ENCODE measurements around the gene DERA. TPM values are rescaled to one million over a fixed set of nuclear protein-coding genes. Genes with fewer than 3 reads are reported as not detected.
A peak's percentile ranks its signal among the peaks of the same experiment; 100 is the strongest.
"Not testable (repeated sequence)": the region's sequence is repeated elsewhere in the genome, so short reads cannot be mapped to it uniquely, and the experiment has no call there.

The DERA gene
- total and polyA plus RNA-seq, 2 donors from 2014 or later = 40.2 to 59.5 TPM

DNA sequence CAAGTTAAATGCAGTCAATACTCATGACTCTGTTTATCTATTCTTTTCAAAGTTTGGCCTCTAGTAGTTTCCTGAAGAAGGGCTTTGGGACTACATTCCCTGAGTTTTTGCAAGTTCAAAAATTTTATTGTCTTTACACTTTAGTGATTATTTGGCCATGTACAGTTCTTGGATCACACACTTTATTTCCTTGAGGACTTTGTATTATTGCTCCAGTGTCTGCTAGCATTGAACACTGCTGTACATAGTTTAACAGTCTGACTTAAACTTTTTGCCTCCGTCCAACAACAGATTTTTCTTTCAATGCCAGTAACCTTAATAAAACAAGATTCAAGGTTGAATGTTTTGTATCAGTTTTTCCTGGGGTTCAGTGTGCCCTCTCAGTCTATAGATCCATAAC is 132.3 kb downstream of the DERA start:
- Histone ChIP-seq H3K27me3 (ENCODE audit: control insufficient read depth, insufficient read depth, low read length) (no peaks in the 10 kb centered on the region), H3K4me3 (ENCODE audit: low read length in 3 of 3) (no peak overlapping the region), H3K9me3 (ENCODE audit: control insufficient read depth in 2 of 3, insufficient read depth in 1 of 3, low read length in 3 of 3) (peaks cover 0 to 10% (median 0%) of the 10 kb centered on the region in 3 donors), H3K9ac (ENCODE audit: low read length in 3 of 3) (no peak overlapping the region), H3K36me3 (ENCODE audit: control insufficient read depth in 2 of 3, insufficient read depth in 3 of 3, low read length in 3 of 3) (no peaks in the 10 kb centered on the region), H3K4me1 (ENCODE audit: control insufficient read depth in 2 of 3, insufficient read depth in 2 of 3, low read depth in 1 of 3, low read length in 3 of 3) (no peaks in the 10 kb centered on the region), H3K27ac (ENCODE audit: low read depth in 2 of 2, low read length in 2 of 2) (no peak overlapping the region)
- TF ChIP-seq, protein P1, sequence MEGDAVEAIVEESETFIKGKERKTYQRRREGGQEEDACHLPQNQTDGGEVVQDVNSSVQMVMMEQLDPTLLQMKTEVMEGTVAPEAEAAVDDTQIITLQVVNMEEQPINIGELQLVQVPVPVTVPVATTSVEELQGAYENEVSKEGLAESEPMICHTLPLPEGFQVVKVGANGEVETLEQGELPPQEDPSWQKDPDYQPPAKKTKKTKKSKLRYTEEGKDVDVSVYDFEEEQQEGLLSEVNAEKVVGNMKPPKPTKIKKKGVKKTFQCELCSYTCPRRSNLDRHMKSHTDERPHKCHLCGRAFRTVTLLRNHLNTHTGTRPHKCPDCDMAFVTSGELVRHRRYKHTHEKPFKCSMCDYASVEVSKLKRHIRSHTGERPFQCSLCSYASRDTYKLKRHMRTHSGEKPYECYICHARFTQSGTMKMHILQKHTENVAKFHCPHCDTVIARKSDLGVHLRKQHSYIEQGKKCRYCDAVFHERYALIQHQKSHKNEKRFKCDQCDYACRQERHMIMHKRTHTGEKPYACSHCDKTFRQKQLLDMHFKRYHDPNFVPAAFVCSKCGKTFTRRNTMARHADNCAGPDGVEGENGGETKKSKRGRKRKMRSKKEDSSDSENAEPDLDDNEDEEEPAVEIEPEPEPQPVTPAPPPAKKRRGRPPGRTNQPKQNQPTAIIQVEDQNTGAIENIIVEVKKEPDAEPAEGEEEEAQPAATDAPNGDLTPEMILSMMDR (IDR thresholded peaks at IDR 0.05; ENCODE audit: borderline replicate concordance, extremely low read depth, insufficient read depth) = no peak
- intact Hi-C loops (cut with DNase I) = no loop called here
- DNase-seq (no peak), FAIRE-seq (no peak)

- H3K4me1 ChIP-seq (ENCODE audit: control insufficient read depth in 2 of 3, insufficient read depth in 2 of 3, low read depth in 1 of 3, low read length in 3 of 3) = no peaks in the 10 kb centered on the region
- DNase-seq (no peak), FAIRE-seq (no peak)
- TF ChIP-seq, protein P1 (IDR thresholded peaks at IDR 0.05; ENCODE audit: borderline replicate concordance, extremely low read depth, insufficient read depth) = no peak
- no peak overlapping the region for H3K4me3 ChIP-seq (ENCODE audit: low read length in 3 of 3)
- no peaks in the 10 kb centered on the region for H3K36me3 ChIP-seq (ENCODE audit: control insufficient read depth in 2 of 3, insufficient read depth in 3 of 3, low read length in 3 of 3)
- peaks cover 0 to 15% (median 0%) of the 10 kb centered on the region in 3 donors for H3K9me3 ChIP-seq (ENCODE audit: control insufficient read depth in 2 of 3, insufficient read depth in 1 of 3, low read length in 3 of 3)
- H3K27me3 ChIP-seq (ENCODE audit: control insufficient read depth, insufficient read depth, low read length) = no peaks in the 10 kb centered on the region
- no peak overlapping the region for H3K27ac ChIP-seq (ENCODE audit: low read depth in 2 of 2, low read length in 2 of 2)
- intact Hi-C loops (cut with DNase I) = no loop called here
- H3K9ac ChIP-seq (ENCODE audit: low read length in 3 of 3) = no peak overlapping the region
These were observed 135.1 kb downstream of the DERA start for GRCh38 chr12:16046266-16046665.

GRCh38 chr12:16048511-16048910 is 137.4 kb downstream of the DERA start:
- H3K27me3 ChIP-seq (ENCODE audit: control insufficient read depth, insufficient read depth, low read length) = no peaks in the 10 kb centered on the region
- FAIRE-seq (no peak), DNase-seq (no peak)
- no peak overlapping the region for H3K9ac ChIP-seq (ENCODE audit: low read length in 3 of 3)
- no peaks in the 10 kb centered on the region for H3K36me3 ChIP-seq (ENCODE audit: control insufficient read depth in 2 of 3, insufficient read depth in 3 of 3, low read length in 3 of 3)
- H3K27ac ChIP-seq (ENCODE audit: low read depth in 2 of 2, low read length in 2 of 2) = no peak overlapping the region
- H3K9me3 ChIP-seq (ENCODE audit: control insufficient read depth in 2 of 3, insufficient read depth in 1 of 3, low read length in 3 of 3) = peaks cover 0 to 6% (median 0%) of the 10 kb centered on the region in 3 donors
- intact Hi-C loops (cut with DNase I) = no loop called here
- no peak overlapping the region for H3K4me3 ChIP-seq (ENCODE audit: low read length in 3 of 3)
- H3K4me1 ChIP-seq (ENCODE audit: control insufficient read depth in 2 of 3, insufficient read depth in 2 of 3, low read depth in 1 of 3, low read length in 3 of 3) = no peaks in the 10 kb centered on the region
- TF ChIP-seq, protein P1 (IDR thresholded peaks at IDR 0.05; ENCODE audit: borderline replicate concordance, extremely low read depth, insufficient read depth) = no peak

DNA sequence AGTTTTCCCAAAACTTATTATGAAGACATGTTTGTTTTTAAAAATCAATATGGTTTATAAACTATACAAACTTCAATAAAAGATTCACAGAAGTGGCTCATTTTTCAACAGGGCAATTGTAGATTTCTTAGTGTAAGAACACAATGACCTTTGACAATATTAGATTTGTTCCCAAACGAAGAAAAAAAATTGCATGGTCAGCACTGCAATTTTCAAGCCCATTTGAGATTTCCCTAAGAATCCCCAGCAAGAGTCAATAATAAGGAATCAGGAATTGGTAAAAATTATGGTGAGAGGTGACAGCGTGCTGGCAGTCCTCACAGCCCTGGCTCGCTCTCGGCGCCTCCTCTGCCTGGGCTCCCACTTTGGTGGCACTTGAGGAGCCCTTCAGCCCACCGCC is 145.8 kb downstream of the DERA start:
- Histone ChIP-seq H3K4me1 (ENCODE audit: control insufficient read depth in 2 of 3, insufficient read depth in 2 of 3, low read depth in 1 of 3, low read length in 3 of 3) (no peaks in the 10 kb centered on the region), H3K4me3 (ENCODE audit: low read length in 3 of 3) (no peak overlapping the region), H3K36me3 (ENCODE audit: control insufficient read depth in 2 of 3, insufficient read depth in 3 of 3, low read length in 3 of 3) (no peaks in the 10 kb centered on the region), H3K27ac (ENCODE audit: low read depth in 2 of 2, low read length in 2 of 2) (no peak overlapping the region), H3K9ac (ENCODE audit: low read length in 3 of 3) (no peak overlapping the region), H3K27me3 (ENCODE audit: control insufficient read depth, insufficient read depth, low read length) (no peaks in the 10 kb centered on the region), H3K9me3 (ENCODE audit: control insufficient read depth in 2 of 3, insufficient read depth in 1 of 3, low read length in 3 of 3) (no peaks in the 10 kb centered on the region)
- DNase-seq (no peak), FAIRE-seq (no peak)
- TF ChIP-seq, protein P1 (IDR thresholded peaks at IDR 0.05; ENCODE audit: borderline replicate concordance, extremely low read depth, insufficient read depth) = no peak
- intact Hi-C loops (cut with DNase I) = no loop called here

- peak in 1 of 5 donors; percentile 68 for DNase-seq
- H3K4me1 ChIP-seq (ENCODE audit: control insufficient read depth in 2 of 3, insufficient read depth in 2 of 3, low read depth in 1 of 3, low read length in 3 of 3); H3K36me3 ChIP-seq (ENCODE audit: control insufficient read depth in 2 of 3, insufficient read depth in 3 of 3, low read length in 3 of 3); H3K27me3 ChIP-seq (ENCODE audit: control insufficient read depth, insufficient read depth, low read length); FAIRE-seq; H3K9me3 ChIP-seq (ENCODE audit: control insufficient read depth in 2 of 3, insufficient read depth in 1 of 3, low read length in 3 of 3); H3K9ac ChIP-seq (ENCODE audit: low read length in 3 of 3); H3K4me3 ChIP-seq (ENCODE audit: low read length in 3 of 3); H3K27ac ChIP-seq (ENCODE audit: low read depth in 2 of 2, low read length in 2 of 2); intact Hi-C loops (cut with DNase I): not testable (repeated sequence)
These were observed 146.2 kb downstream of the DERA start for GRCh38 chr12:16057351-16057751.

Measured in kidney (tissue), 14 donors.